OCI-M2 (cell line): ENCODE data around the gene ZNF385B.
"Not testable (repeated sequence)": the region's sequence is repeated elsewhere in the genome, so short reads cannot be mapped to it uniquely, and the experiment has no call there.

Experiments used
- DNase-seq: peaks from one replicate; lab custom pipeline; 2025; ENCODE audit not compliant: unreplicated experiment; lab: John Stamatoyannopoulos, UW

The ZNF385B gene

DNA sequence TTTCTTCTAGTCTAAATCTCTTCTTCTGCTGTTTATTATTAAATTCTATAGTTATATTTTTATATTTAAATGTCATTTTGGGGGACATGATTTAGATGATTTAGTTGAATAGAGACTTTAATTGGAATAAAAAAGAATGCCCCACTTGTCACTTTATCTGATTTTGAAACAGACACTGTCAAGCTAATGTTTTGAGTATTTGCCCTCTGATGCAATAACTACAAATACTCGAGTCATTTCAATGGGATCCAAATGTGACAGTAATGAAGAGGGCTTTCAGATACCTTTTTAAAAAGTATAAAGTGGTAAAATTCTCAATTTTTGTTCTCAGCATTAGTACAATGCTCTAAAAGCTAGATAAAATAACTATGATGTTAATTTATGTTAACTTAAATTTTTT is 339.5 kb downstream of the ZNF385B start:
- DNase-seq, result no peak

DNA sequence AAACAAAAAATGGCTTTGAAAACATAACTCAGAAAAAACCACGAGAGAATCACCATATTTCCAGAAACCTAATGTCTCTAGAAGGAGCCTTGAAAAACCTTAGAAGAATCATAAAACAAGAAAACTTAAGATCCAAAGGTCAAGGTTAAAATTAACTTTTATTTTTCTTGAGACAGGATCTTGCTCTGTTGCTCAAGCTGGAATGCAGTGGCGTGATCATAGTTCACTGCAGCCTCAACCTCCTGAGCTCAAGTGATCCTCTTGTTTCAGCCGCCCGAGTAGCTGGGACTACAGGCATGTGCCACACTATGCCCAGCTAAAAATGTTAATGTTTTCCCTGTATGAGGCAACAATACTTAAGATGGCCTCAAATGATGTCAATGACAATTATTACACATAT is 342.6 kb downstream of the ZNF385B start:
- DNase-seq, result no peak

DNA sequence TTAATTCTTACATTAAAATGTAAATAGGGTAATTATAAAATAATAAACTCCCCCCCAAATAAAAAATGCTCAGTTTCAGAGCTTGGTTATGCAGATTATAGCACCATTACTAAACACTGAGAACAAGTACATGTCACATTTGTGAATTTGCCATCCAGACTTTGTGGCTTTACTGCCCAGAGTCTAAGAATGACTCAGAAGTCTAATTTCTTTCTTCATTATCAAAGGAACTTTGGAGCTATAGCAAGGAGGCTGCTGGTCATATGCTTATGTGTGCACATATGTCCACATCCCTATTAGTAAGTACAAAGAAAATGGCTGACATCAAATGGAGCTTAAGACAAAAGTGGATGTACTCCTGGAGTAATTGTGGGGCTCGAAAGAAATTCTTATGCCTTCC is 348.2 kb downstream of the ZNF385B start:
- no peak for DNase-seq

DNA sequence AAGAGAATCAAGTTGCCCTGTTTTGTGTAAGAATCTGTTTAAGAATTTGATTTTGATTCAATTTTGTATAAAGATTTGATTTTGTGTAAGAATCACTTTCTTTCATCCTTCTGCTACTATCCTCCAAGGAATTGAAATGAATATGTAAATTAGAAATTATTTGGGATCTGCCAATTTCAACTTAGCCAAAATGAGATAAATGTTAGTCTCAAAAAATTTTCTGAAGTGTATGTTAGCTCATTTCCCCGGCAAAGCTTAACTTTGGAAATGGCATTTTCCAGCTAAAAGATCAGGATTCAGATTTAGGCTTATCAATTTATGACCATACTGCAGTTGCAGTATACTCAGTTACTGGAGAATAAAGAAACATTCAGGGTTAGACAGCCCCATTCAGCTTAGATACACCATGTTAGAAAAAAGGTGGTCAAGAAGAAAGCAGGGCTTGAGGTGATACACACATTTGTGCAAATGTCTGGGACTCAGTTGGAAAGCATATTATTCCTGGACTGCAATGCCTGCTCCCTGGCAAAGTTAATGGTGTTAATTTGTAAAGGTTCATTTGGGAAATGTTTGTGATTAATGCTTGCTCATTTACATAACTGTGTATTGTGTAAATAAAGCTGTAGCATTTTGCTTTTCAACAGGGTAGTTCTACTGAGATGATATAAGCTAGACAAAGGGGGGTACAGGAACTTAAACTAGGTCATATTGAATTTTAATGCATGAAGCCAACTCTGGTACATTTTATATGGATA is 349.0 kb downstream of the ZNF385B start:
- no peak for DNase-seq

DNA sequence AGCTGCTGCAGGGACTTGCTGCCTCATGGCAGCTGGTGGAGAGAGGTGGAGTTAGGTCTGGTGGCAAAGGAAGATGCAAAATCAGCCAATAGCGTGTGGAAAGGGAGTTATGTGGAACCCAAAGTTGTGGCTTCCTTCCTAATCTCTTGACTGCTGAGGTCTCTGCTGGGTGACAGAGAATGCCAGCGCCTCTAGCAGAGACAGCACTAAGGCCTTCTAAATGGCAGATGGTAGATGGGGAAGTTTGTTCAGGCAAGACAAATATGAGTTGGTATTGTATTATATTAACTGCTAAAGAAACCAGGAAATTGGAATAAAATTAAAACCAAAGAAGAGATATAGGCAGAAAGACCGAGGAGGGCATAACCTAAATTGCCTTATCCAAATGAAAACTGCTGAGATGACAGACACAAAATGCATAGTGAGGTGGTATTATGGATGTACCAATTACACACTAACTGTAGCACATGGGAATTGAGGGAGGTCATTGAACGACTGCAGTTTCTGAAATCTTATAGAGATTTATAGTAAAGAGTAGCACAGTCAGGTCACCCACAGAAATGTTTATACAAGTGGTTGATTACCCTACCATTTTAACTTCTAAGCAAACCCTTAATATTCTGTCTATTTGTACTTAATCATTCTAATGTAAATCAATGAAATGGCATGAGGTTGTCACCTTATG is 350.2 kb downstream of the ZNF385B start:
- no peak for DNase-seq

DNA sequence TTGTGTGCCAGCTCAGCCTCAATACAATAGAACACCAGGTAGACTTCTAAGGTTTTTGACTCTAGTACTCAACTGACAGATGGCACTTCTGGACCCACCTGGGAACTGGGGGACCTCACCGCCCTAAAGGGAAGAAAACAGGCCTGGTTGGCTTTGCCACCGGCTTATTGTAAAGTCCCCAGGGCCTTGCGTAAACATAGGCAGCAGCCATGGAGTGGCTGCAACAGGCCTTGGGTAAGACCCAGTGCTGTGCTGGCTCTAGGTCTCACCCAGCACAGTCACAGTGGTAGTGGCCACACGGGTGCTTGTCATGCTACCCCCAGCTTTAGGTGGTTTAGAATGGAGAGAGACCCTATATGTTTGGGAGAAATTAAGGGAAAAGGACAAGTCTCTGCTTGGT is 366.1 kb downstream of the ZNF385B start:
- DNase-seq, result no peak

DNA sequence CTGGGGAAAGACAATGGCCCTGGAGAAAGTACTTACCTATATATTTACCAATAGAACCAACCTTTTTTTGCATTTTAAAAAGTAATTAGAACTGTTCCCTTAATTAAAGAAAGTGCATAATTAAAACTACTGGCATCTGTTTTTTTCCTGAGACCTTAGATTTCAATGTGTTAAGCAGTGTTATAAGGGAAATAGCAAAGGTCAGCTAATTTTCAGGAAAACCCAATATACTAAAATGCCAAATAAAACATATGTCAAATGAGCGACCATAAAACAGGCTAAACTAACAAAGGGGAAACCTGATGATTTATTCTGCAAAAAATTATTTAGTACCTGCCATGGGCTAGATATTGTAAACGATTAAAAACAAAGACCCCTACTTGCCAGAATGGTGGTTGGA is 372.8 kb downstream of the ZNF385B start:
- DNase-seq, result no peak

DNA sequence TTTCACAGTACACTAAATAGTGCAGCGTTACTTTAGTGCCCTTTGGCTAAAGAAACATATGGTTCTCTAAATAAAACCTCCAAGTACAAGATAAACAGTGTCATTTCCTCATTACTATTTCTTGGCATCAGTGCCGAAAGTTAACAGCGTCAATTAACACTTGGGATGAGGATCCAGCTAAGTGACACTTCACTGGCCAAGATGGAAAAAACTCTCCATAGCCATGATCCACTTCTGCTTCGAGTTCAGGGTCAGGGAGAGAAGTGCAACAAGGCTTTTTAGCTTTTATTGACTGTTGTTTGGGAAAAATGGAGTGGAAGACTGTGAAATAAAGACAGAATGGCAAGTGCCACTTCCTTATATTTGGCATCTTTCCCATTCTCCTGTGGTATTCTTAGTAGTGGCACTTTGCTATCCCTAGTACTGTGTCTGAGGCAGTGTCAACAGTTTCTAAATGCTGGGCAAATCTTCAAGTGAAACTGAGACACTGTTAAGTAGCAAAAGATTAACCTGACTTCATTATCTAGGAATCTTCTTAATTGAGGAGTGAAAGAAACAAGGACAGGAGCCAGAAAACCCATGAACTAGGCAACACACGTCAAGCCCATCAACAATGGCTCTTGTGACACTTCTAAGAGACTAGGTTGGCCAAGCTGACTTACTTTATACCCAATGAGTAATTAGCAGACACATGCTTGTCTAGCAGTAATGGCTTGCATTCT is 374.2 kb downstream of the ZNF385B start:
- DNase-seq, result no peak

DNA sequence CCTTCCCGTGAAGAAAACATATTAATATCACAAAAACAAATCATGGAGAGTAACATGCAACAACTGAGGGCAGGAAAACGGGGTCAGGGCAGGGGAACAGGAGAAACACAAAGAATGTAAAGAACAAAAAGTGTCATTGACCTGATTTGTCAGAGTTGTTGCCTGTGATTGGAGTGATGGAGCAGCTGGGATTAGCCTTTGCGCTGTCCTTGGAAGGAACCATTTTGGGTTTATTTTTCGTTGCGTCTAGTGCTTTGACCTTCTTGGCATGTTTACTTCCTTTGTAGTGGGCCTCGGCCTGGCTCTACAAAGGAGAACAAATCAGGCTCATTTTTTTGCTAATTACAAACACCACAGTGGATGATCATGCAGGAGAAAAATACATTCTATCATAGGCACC is 378.3 kb downstream of the ZNF385B start:
- no peak for DNase-seq

DNA sequence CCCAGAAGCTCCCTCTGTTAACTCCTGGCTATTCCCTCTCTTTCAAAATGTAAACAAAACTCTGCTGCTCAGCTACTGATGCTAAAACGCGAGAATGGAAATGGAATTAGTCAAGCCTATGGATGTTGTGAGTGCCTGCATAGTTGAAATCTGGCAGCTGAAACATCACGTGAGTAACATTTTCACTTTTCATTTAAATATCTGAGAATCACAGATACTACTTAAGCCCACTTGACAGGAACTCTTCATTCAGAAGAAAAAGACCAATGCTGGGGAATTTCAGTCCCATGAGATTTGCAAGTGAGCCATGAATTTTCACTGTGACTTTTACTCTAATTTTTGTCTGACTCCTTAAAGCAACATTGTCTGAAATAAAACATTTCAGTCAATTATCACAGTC is 381.5 kb downstream of the ZNF385B start:
- no peak for DNase-seq

DNA sequence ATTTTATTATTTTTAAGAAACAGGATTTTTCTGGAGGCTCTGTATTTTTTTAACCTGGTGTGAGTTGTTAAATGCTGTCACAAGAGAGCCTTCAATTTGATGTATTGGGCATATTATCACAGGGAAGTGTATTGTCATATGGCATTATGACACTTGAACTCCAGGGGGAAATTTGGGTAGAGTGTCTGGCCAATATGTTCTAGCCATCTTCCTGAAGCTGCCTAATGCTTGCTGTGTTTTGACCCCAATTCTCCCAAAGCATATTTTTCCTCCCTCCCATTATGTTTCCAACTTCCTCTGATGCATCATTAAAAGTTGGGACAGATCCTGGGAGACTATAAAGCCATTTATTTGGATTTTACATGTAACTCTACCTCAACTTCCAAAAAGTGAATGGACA is 382.6 kb downstream of the ZNF385B start:
- no peak for DNase-seq

DNA sequence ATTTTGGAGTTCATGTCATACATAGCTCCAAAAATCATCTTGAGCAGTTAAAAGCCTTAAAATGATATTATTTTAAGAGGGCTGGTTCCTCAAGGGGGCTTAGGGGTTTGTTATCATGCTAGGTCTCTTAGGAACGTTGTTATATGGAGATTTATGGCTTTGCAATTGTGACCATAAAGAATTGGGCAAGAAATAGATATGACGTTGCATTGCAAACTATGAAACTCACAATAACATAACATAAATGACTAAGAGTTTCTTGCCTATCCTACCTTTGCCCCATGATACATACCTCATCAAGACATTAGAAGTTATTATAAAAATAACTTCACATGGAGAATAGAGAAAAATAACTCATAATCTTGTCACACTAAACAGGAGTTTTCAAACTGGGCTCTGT is 390.4 kb downstream of the ZNF385B start:
- DNase-seq, result no peak

DNA sequence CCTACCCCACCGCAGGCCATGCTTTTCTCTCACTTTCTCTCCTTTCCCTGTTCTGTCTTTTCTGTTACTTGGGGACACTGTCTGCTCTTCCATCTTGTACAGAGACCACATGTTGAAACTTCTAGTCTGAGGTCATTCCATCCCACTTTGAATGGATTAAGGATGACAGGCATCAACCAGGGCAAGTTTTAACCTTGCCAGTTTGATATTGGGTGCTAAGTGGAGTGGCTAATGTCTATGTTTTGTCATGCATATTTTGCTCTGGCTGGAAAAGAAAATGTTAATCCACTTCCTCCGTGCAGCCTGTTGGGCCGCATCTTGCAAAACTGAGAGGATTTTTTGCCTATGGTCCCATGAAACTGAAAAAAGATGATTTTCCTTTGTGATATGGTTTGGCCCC is 391.3 kb downstream of the ZNF385B start:
- no peak for DNase-seq

DNA sequence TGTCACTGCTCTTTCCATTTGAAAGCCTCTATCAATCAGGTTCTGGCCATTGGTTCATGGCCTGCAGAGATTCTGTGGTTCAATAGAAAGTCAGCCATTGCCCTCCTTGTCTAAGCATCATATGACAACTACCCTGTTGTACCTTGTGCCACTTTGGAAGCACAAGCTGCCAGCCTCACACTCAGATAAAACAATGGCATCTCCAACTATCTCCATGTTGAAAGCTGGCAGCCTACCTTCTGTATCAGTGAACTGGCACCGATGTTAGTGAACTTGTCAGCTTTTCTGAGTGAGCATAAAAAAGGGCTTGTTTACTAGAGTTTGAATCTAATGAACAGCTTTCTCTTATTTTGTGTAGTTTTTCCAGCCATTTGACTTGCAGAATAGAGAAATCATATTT is 393.5 kb downstream of the ZNF385B start:
- no peak for DNase-seq

DNA sequence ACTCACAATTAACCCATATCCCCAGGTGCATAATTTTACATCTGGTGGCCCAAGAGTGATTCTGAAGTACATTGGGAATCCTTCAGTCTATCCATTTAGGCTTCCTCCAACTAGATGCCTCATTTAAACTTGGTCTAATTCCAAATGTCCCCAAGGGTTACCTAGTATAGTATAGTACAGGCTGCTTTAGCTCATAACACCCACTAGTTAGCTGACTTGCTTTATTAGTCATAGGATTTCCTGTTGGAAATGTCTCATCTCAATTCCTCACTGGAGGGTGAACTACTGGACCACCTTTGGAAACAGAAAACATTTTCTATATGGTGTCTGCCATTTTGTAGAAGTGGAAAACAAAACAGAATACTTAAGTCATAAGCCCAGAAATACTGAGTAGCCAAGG is 394.3 kb downstream of the ZNF385B start:
- DNase-seq, result no peak

DNA sequence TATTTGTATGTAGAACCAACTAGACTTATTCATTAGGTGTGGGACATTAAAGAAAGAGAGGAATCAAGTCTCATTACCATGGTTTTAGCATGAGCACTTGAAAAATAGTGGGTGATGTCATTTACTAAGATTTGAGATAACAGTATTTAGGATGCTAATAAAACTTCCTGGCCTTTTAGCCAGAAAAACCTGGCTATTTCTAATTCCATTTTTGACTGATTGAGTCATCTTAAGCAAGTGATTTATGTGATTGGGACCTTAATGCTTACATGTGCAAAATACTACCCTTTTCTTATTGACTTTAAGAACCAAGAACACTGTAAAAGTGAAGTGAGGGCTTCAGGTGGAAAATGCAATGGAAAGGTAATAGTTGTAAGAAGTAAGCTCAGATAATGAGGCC is 400.0 kb downstream of the ZNF385B start:
- no peak for DNase-seq

DNA sequence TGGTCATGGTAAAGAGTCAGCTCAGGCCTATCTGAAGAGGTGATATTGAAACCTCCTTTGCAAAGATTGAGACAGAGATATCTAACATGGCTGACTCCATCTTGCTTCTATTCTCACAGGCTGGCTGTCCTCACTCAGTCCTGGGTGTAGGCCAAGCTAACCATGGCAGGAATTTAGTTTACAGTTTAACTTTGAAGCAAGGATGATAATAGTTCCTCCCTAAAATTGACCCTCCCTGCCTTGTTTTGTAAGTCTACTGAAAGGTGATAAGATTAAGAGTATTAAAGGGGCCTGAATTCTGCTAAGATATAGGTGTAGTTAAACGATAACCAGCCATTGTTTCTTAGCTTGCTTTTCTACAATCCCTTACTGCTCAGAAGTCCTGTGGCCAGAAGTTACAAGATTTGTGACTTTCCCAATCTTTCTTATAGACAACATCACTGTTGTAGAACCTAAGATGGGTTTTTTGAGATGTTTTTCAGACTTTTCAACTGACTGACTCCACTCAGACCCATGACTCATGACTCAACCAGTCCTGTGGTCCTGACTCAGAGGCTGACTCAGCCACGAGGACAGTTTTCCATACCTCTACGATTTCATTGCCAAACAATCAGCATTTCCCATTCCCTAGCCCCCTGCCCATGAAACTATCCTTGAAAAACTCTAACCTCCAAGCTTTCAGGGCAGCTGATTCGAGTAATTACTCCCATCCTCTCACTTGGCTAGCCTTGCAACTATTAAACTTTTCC is 401.1 kb downstream of the ZNF385B start:
- no peak for DNase-seq

DNA sequence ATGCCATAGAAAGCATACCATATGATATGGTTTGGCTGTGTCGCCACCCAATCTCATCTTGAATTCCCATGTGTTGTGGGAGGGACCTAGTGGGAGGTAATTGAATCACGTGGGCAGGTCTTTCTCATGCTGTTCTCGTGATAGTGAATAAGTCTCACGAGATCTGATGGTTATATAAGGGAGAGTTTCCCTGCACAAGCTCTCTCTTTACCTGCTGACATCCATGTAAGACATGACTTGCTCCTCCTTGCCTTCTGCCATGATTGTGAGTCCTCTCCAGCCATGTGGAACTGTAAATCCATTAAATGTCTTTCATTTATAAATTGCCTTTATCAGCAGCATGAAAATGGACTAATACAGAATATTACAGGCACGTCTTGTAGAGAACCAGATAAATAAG is 403.3 kb downstream of the ZNF385B start:
- not testable (repeated sequence) for DNase-seq

DNA sequence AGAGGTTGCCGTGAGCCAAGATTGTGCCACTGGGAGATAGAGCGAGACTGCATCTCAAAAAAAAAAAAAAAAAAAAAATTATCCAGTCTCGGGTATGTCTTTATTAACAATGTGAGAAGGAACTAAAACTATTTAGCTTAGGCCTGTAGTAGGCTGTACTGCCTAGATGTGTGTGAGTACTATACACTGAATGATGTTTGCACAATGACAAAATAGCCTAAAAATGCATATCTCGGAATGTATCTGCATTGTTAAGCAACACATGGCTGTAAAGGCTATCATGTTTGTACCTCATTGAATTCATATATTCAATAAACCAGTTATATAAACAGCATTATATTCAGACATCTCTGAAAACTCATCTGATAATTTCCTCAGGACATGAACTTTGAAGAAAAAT is 405.6 kb downstream of the ZNF385B start:
- DNase-seq, result no peak

DNA sequence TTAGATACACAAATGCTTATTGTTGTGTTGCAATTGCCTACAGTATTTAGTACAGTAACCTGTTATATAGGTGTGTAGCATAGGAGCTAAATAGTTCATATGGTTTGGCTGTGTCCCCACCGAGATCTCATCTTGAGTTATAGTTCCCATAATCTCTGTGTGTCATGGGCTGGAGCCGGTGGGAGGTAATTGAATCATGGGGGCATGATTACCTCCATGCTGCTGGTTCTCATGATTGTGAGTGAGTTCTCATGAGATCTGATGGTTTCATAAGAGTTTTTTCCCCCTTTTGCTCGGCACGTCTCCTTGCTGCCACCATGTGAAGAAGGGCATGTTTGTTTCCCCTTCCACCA is 406.3 kb downstream of the ZNF385B start:
- DNase-seq, result no peak

DNA sequence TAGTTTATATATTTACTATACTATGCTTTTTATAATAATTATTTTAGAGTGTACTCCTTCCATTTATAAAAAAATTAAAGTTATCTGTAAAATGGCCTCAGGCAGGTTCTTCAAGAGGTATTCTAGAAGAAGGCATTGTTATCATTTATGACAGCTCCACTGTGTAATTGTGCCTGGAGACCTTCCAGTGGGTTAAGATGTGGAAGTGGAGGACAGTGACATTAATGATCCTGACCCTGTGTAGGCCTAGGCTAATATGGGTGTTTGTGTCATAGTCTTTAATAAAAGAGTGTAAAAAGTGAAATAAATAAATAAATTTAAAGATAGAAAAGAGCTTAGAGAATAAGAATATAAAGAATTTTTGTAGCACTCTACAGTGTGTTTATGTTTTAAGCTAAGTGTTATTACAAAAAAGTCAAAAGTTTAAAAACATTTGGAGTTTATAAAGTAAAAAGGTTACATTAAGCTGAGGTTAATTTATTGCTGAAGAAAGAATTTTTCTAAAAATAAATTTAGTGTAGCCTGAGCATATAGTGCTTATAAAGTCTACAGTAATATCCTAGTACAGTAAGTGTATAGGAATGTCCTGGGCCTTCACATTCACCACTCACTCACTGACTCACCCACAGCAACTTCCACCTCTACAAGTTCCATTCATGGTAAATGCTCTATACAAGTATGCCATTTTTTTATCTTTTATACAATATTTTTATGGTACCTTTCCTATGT is 406.8 kb downstream of the ZNF385B start:
- DNase-seq, result no peak
